K562 (cell line): ENCODE measurements around the gene FBXO17. TPM values are rescaled to one million over a fixed set of nuclear protein-coding genes. Genes with fewer than 3 reads are reported as not detected.
A peak's percentile ranks its signal among the peaks of the same experiment; 100 is the strongest.

Experiments used
- ASH1L ChIP-seq: fragments of 450-650 bp; IDR thresholded peaks from 2 replicates; pipeline ENCODE4 v1.6.1; 2018; ENCODE audit warnings: borderline replicate concordance, mild to moderate bottlenecking, low read depth; ENCODE audit not compliant: partially characterized antibody
- BDP1 ChIP-seq: IDR thresholded peaks from 3 replicates; pipeline ENCODE4 v1.6.1; 2011; ENCODE audit not compliant: insufficient read length, insufficient read depth
- CBFA2T3 ChIP-seq: fragments of 450-650 bp; IDR thresholded peaks from 2 replicates; pipeline ENCODE4 v1.6.1; 2017
- GATA2 ChIP-seq: sonication (generic); formaldehyde crosslinking; IDR thresholded peaks from 2 replicates; pipeline ENCODE4 v1.4.0; 2020; ENCODE audit warnings: mild to moderate bottlenecking, missing genetic modification reagents
- HNRNPLL ChIP-seq: fragments of 200-400 bp; formaldehyde crosslinking; IDR thresholded peaks from 2 replicates; pipeline ENCODE4 v1.6.1; 2017; ENCODE audit warnings: low read length, low read depth, mild to moderate bottlenecking; ENCODE audit not compliant: poor library complexity, severe bottlenecking
- IRF9 ChIP-seq: fragments of 450-650 bp; IDR thresholded peaks from 2 replicates; pipeline ENCODE4 v1.6.1; 2016; ENCODE audit warnings: missing biosample characterization, missing genetic modification characterization
- MAZ ChIP-seq, 2 experiments: fragments of 450-650 bp in 1 of 2; sonication (generic) in 1 of 2; formaldehyde crosslinking; IDR thresholded peaks in 1 of 2; conservative IDR thresholded peaks in 1 of 2; 2 replicates each; pipeline versions ENCODE4 v1.4.0 to v1.5.0; 2020; ENCODE audit warnings: mild to moderate bottlenecking in 1 of 2, missing genetic modification reagents in 1 of 2
- MXI1 ChIP-seq: IDR thresholded peaks from 2 replicates; pipeline ENCODE4 v1.6.1; 2011; ENCODE audit warnings: low read depth, mild to moderate bottlenecking, improper control_type of control experiment, low read length
- NFE2 ChIP-seq: IDR thresholded peaks from 2 replicates; pipeline ENCODE4 v1.6.1; 2014; ENCODE audit warnings: antibody characterized with exemption, low read depth
- NFIC ChIP-seq: fragments of 450-650 bp; IDR thresholded peaks from 2 replicates; pipeline ENCODE4 v1.6.1; 2017; ENCODE audit warnings: mild to moderate bottlenecking, inconsistent platforms
- PBX2 ChIP-seq, 2 experiments: IDR thresholded peaks in 1 of 2; conservative IDR thresholded peaks in 1 of 2; 2 replicates each; pipeline ENCODE4 v1.6.1; 2016; ENCODE audit warnings: low read depth in 2 of 2, mild to moderate bottlenecking in 1 of 2, missing compliant biosample characterization in 1 of 2, missing genetic modification characterization in 1 of 2, moderate library complexity in 1 of 2
- POLR2A ChIP-seq: fragments of 450-650 bp; conservative IDR thresholded peaks from 2 replicates; pipeline ENCODE4 v1.6.1; 2016
- TBP ChIP-seq: optimal IDR thresholded peaks from 2 replicates; pipeline ENCODE3; 2011; ENCODE audit warnings: low read depth, low read length, improper control_type of control experiment
- U2AF1 ChIP-seq: fragments of 200-400 bp; formaldehyde crosslinking; optimal IDR thresholded peaks from 2 replicates; pipeline ENCODE3; 2017; ENCODE audit warnings: mild to moderate bottlenecking, low read depth, low read length, moderate library complexity
- ZNF143 ChIP-seq: sonication (generic); formaldehyde crosslinking; IDR thresholded peaks from 2 replicates; pipeline ENCODE4 v1.9.0; 2022; ENCODE audit warnings: mild to moderate bottlenecking, missing genetic modification reagents
- polyA plus RNA-seq, 8 experiments: library from polyadenylated mRNA; depleted of rRNA in 4 of 8; stranded (reverse) in 5 of 8; unstranded in 3 of 8; fragments of >200 nt; fragmentation: Nextera tagmentation in 2 of 8; fragmentation: Illumina TruSeq in 1 of 8; extraction: Ambion mirVana in 2 of 8; extraction: Trizol in 1 of 8; gene quantifications; 2 replicates each; pipeline versions ENCODE4 v1.2.1 to v1.2.3, GENCODE V29; 2011 to 2014; ENCODE audit warnings: inconsistent platforms in 1 of 8, missing spikeins in 1 of 8
- total RNA-seq, 7 experiments: library from RNA; depleted of rRNA in 6 of 7; stranded (reverse); fragments of >200 nt in 6 of 7; fragmentation: Illumina TruSeq in 2 of 7; extraction: Trizol in 2 of 7; gene quantifications; 2 replicates each; pipeline versions ENCODE4 v1.2.1 to v1.2.3, GENCODE V29; 2011 to 2021; ENCODE audit warnings: low replicate concordance in 1 of 7
- TF ChIP-seq, protein P1 (sequence below): sonication (generic); formaldehyde crosslinking; IDR thresholded peaks from 2 replicates; pipeline ENCODE4 v1.8.0; 2022; ENCODE audit warnings: missing genetic modification reagents, mild to moderate bottlenecking, moderate library complexity, borderline replicate concordance
- TF ChIP-seq, protein P2 (sequence below), 2 experiments: IDR thresholded peaks; 2 replicates each; pipeline ENCODE4 v1.6.1; 2012; ENCODE audit warnings: improper control_type of control experiment in 2 of 2, low read depth in 2 of 2, low read length in 2 of 2, borderline replicate concordance in 1 of 2
- TF ChIP-seq, protein P3 (sequence below): sonication (generic); formaldehyde crosslinking; IDR thresholded peaks from 2 replicates; pipeline ENCODE4 v1.8.1; 2023; ENCODE audit warnings: mild to moderate bottlenecking, missing genetic modification reagents

FBXO17 gene
- total and polyA plus RNA-seq, 9 of the 15 experiments (the other 6 are each of a cell fraction or from before 2014, with no cell fraction given): 4.1 to 27.1 (median 19.0) TPM

DNA sequence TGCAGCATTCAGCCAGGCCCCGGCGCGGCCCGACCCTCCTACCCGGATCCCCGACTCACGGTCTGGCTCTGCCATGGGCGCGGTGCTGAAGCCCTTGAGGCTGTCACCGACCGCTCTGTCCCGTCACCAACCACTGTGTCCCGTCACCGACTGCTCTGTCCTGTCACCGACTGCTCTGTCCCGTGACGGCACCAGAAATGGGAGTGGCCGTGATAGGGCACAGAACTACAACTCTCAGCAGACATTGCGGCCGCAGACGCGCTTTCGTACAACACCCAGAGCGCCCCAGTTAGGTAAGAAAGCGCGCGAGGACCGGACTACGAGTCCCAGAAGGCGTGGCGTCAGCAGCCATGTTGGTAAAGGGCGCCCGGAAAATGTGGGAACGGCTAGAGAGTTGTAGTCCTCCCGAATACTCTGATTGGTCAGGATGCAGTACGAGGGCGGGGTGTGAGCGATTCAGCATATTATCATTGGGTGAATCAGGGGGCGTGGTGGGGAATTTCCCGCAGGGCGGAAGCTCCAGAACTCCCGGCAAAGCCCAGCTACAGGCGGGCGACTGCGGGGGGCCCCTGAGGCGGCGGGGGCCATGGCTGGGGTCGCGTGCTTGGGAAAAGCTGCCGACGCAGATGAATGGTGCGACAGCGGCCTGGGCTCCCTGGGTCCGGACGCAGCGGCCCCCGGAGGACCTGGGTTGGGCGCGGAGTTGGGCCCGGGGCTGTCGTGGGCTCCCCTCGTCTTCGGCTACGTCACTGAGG lies 75.9 kb downstream of the FBXO17 start, which contains the start of the genes NFKBIB and SIRT2 (continued):
- TF ChIP-seq PBX2 (CRISPR knock-in tag; IDR thresholded peaks at IDR 0.05; ENCODE audit: low read depth): peak; percentile 28; the same call in 1 of the 2 replicates
- no peak for TF ChIP-seq PBX2 (tag; conservative IDR thresholded peaks at IDR 0.05; ENCODE audit: low read depth)
- TF ChIP-seq CBFA2T3: no peak
- peak; percentile 69; the same call in 1 of the 2 replicates for TF ChIP-seq GATA2 (CRISPR knock-in tag)
- peak; percentile 84 for TF ChIP-seq HNRNPLL
- peak; percentile 68 for TF ChIP-seq TBP
- peak; percentile 66 for TF ChIP-seq POLR2A
- TF ChIP-seq NFIC: peak; percentile 30
- TF ChIP-seq, protein P1, sequence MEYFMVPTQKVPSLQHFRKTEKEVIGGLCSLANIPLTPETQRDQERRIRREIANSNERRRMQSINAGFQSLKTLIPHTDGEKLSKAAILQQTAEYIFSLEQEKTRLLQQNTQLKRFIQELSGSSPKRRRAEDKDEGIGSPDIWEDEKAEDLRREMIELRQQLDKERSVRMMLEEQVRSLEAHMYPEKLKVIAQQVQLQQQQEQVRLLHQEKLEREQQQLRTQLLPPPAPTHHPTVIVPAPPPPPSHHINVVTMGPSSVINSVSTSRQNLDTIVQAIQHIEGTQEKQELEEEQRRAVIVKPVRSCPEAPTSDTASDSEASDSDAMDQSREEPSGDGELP: peak; percentile 83
- peak; percentile 50 to 55; a peak in 3 of 4 replicates for TF ChIP-seq MAZ (CRISPR knock-in tag; conservative IDR thresholded peaks at IDR 0.05 in 1 of 2, IDR thresholded peaks at IDR 0.05 in 1 of 2)
- TF ChIP-seq, protein P2, sequence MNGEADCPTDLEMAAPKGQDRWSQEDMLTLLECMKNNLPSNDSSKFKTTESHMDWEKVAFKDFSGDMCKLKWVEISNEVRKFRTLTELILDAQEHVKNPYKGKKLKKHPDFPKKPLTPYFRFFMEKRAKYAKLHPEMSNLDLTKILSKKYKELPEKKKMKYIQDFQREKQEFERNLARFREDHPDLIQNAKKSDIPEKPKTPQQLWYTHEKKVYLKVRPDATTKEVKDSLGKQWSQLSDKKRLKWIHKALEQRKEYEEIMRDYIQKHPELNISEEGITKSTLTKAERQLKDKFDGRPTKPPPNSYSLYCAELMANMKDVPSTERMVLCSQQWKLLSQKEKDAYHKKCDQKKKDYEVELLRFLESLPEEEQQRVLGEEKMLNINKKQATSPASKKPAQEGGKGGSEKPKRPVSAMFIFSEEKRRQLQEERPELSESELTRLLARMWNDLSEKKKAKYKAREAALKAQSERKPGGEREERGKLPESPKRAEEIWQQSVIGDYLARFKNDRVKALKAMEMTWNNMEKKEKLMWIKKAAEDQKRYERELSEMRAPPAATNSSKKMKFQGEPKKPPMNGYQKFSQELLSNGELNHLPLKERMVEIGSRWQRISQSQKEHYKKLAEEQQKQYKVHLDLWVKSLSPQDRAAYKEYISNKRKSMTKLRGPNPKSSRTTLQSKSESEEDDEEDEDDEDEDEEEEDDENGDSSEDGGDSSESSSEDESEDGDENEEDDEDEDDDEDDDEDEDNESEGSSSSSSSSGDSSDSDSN (IDR thresholded peaks at IDR 0.05; ENCODE audit: borderline replicate concordance in 1 of 2, low read depth in 2 of 2, low read length in 2 of 2): 0 out of 4 replicates have a peak, but pooled peaks have one; percentile 36 to 56
- no peak for TF ChIP-seq U2AF1
- TF ChIP-seq BDP1: no peak
- TF ChIP-seq ASH1L: peak; percentile 94
- TF ChIP-seq, protein P3, sequence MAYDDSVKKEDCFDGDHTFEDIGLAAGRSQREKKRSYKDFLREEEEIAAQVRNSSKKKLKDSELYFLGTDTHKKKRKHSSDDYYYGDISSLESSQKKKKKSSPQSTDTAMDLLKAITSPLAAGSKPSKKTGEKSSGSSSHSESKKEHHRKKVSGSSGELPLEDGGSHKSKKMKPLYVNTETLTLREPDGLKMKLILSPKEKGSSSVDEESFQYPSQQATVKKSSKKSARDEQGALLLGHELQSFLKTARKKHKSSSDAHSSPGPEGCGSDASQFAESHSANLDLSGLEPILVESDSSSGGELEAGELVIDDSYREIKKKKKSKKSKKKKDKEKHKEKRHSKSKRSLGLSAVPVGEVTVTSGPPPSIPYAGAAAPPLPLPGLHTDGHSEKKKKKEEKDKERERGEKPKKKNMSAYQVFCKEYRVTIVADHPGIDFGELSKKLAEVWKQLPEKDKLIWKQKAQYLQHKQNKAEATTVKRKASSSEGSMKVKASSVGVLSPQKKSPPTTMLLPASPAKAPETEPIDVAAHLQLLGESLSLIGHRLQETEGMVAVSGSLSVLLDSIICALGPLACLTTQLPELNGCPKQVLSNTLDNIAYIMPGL (CRISPR knock-in tag): no peak
- TF ChIP-seq MXI1: 0 out of 2 replicates have a peak, but pooled peaks have one; percentile 22
- TF ChIP-seq ZNF143 (CRISPR knock-in tag): peak; percentile 99
- TF ChIP-seq NFE2: peak; percentile 42; the same call in 1 of the 2 replicates
- no peak for TF ChIP-seq IRF9 (tag)
